Right ventricle myocardium superior (tissue), 1 donor: ENCODE results near the gene OR2M3. TPM values are rescaled to one million over a fixed set of nuclear protein-coding genes. Genes with fewer than 3 reads are reported as not detected.
"Not testable (repeated sequence)": the region's sequence is repeated elsewhere in the genome, so short reads cannot be mapped to it uniquely, and the experiment has no call there.

Experiments
- ATAC-seq: fragments of 200-7000 bp; cut with Tn5 transposase; one replicate; pipeline ENCODE4 v1.9.1; 2020; ENCODE audit warnings: mild to moderate bottlenecking; ENCODE audit not compliant: poor library complexity
- DNase-seq: peaks from one replicate; pipeline ENCODE4 v3.0.0-alpha.2; 2020
- intact Hi-C: fragments of 100-400 bp; cut with DNase I; formaldehyde crosslinking; loops from one replicate; pipeline ENCODE4 v1.11.2; 2022
- long read RNA-seq: library from polyadenylated mRNA; unstranded; transcript quantifications from one replicate; pipeline ENCODE4 v2.0.0, GENCODE V29; 2021
- total RNA-seq: library from RNA; stranded (reverse); fragmentation: NEBNext Ultra II Directional; extraction: Animal tissue kit (Norgen Biotek cat#: 25700); gene quantifications from one replicate; pipeline ENCODE4 v1.2.1, GENCODE V29; 2021
- donor health status: DM: no; HTN: yes; CAD: no; lungs with severe emphysema.

The OR2M3 gene
- total RNA-seq = not detected
- long read RNA-seq = 0 reads

GRCh38 chr1:248196965-248197364, at the start of gene OR2M3:
Gene OR2M3 (plus strand): TSS chr1:248197265. CDS start chr1:248203068, 5,803 bp downstream.
- intact Hi-C loops = no loop called here

GRCh38 chr1:248152056-248152827, 44.8 kb upstream of the OR2M3 start:
- DNase-seq (no peak), ATAC-seq (no peak)
- intact Hi-C loops = no loop called here

More at GRCh38 chr1:248196965-248197364, at the start of gene OR2M3:
- ATAC-seq (no peak), DNase-seq (no peak)

GRCh38 chr1:248155927-248156326, 41.1 kb upstream of the OR2M3 start:
- no peak for ATAC-seq
- intact Hi-C loops = no loop called here
- DNase-seq = no peak

- DNase-seq = no peak
- intact Hi-C loops = no loop called here
- ATAC-seq = no peak
Measured at GRCh38 chr1:248158758-248159157, 38.3 kb upstream of the OR2M3 start.

GRCh38 chr1:248164031-248164430, 33.0 kb upstream of the OR2M3 start:
- no peak for DNase-seq
- ATAC-seq = no peak
- intact Hi-C loops = no loop called here

- ATAC-seq (no peak), DNase-seq (no peak)
- intact Hi-C loops = no loop called here
Measured at GRCh38 chr1:248165186-248165585, 31.9 kb upstream of the OR2M3 start.

GRCh38 chr1:248174521-248174920, 22.5 kb upstream of the OR2M3 start, which contains the start of gene OR2M2:
Gene OR2M2 (plus strand): TSS chr1:248174821. CDS start chr1:248179986, 5,165 bp downstream.
- ATAC-seq (no peak), DNase-seq (no peak)
- intact Hi-C loops = no loop called here

GRCh38 chr1:248183996-248184395, 13.1 kb upstream of the OR2M3 start:
- ATAC-seq = no peak
- DNase-seq = no peak
- intact Hi-C loops = no loop called here

GRCh38 chr1:248187363-248187762, 9.7 kb upstream of the OR2M3 start:
- intact Hi-C loops = no loop called here
- no peak for DNase-seq
- ATAC-seq = no peak

GRCh38 chr1:248189026-248189425, 8.0 kb upstream of the OR2M3 start:
- intact Hi-C loops = no loop called here
- ATAC-seq (no peak), DNase-seq (no peak)

GRCh38 chr1:248194117-248194516, 2.9 kb upstream of the OR2M3 start:
- intact Hi-C loops = no loop called here
- DNase-seq (no peak), ATAC-seq (no peak)

- ATAC-seq = no peak
- DNase-seq = no peak
- intact Hi-C loops = no loop called here
Measured at GRCh38 chr1:248215880-248216279, 18.8 kb downstream of the OR2M3 start.

- intact Hi-C loops = no loop called here
- no peak for ATAC-seq
- DNase-seq = no peak
Measured at GRCh38 chr1:248225537-248225936, 28.5 kb downstream of the OR2M3 start.

GRCh38 chr1:248229360-248229908, 32.4 kb downstream of the OR2M3 start:
- intact Hi-C loops = no loop called here
- ATAC-seq (no peak), DNase-seq (no peak)

GRCh38 chr1:248231117-248231516, 34.1 kb downstream of the OR2M3 start, which contains the start of gene OR2M4:
Gene OR2M4 (plus strand): TSS chr1:248231417. CDS start chr1:248238929, 7,512 bp downstream.
- intact Hi-C loops = no loop called here
- ATAC-seq (no peak), DNase-seq (no peak)

GRCh38 chr1:248239478-248239877, 42.4 kb downstream of the OR2M3 start:
- ATAC-seq = no peak
- DNase-seq = no peak
- intact Hi-C loops = no loop called here

- ATAC-seq (no peak), DNase-seq (no peak)
- intact Hi-C loops = no loop called here
Measured at GRCh38 chr1:248243204-248243603, 46.1 kb downstream of the OR2M3 start.

GRCh38 chr1:248259309-248259708, 62.2 kb downstream of the OR2M3 start:
- ATAC-seq, intact Hi-C loops, DNase-seq: not testable (repeated sequence)
